GM18868 (cell line): ENCODE measurements around the gene RTRAF.

Experiments
- ATAC-seq: cut with Tn5 transposase; IDR thresholded peaks from one replicate; pipeline ENCODE4 v1.9.1; 2021; ENCODE audit warnings: mild to moderate bottlenecking, moderate library complexity; ENCODE audit not compliant: unreplicated experiment

Gene RTRAF

GRCh38 chr14:51989293-51990234, at the start of gene RTRAF:
TSS of gene RTRAF (plus strand) at chr14:51989546. CDS start at chr14:51989640, 94 bp downstream.
- ATAC-seq = peak; percentile 95

GRCh38 chr14:51939755-51940301, 49.5 kb upstream of the RTRAF start:
- peak; percentile 74 for ATAC-seq

GRCh38 chr14:51942971-51943370, 46.4 kb upstream of the RTRAF start:
- no peak for ATAC-seq

- ATAC-seq = no peak
Observed at GRCh38 chr14:51950007-51950406, 39.3 kb upstream of the RTRAF start.

GRCh38 chr14:51951656-51952055, 37.7 kb upstream of the RTRAF start:
- no peak for ATAC-seq

GRCh38 chr14:51954031-51954430, 35.3 kb upstream of the RTRAF start:
- no peak for ATAC-seq

- ATAC-seq = no peak
Observed at GRCh38 chr14:51954657-51955056, 34.7 kb upstream of the RTRAF start.

GRCh38 chr14:51957950-51958349, 31.4 kb upstream of the RTRAF start:
- ATAC-seq = no peak

- no peak for ATAC-seq
Observed at GRCh38 chr14:51959928-51960327, 29.4 kb upstream of the RTRAF start.

GRCh38 chr14:51960866-51961265, 28.5 kb upstream of the RTRAF start:
- no peak for ATAC-seq

GRCh38 chr14:51962711-51963110, 26.6 kb upstream of the RTRAF start:
- ATAC-seq = no peak

- ATAC-seq = no peak
Observed at GRCh38 chr14:51963286-51963685, 26.1 kb upstream of the RTRAF start.

- no peak for ATAC-seq
Observed at GRCh38 chr14:51967521-51967920, 21.8 kb upstream of the RTRAF start.

- no peak for ATAC-seq
Observed at GRCh38 chr14:51969852-51970540, 19.4 kb upstream of the RTRAF start.

GRCh38 chr14:51972566-51972965, 16.8 kb upstream of the RTRAF start:
- no peak for ATAC-seq

- no peak for ATAC-seq
Observed at GRCh38 chr14:51977075-51977474, 12.3 kb upstream of the RTRAF start.

GRCh38 chr14:51978681-51979085, 10.7 kb upstream of the RTRAF start:
- ATAC-seq = no peak

- ATAC-seq = peak; percentile 70
Observed at GRCh38 chr14:51979088-51979709, 10.1 kb upstream of the RTRAF start.

GRCh38 chr14:51981218-51981854, 8.0 kb upstream of the RTRAF start:
- ATAC-seq = peak; percentile 69

- ATAC-seq = no peak
Observed at GRCh38 chr14:51988221-51988620, 1.1 kb upstream of the RTRAF start.

GRCh38 chr14:51990488-51990887, 1.1 kb downstream of the RTRAF start:
- ATAC-seq = no peak
